Measurements from ENCODE around the gene SORCS2.

DNA sequence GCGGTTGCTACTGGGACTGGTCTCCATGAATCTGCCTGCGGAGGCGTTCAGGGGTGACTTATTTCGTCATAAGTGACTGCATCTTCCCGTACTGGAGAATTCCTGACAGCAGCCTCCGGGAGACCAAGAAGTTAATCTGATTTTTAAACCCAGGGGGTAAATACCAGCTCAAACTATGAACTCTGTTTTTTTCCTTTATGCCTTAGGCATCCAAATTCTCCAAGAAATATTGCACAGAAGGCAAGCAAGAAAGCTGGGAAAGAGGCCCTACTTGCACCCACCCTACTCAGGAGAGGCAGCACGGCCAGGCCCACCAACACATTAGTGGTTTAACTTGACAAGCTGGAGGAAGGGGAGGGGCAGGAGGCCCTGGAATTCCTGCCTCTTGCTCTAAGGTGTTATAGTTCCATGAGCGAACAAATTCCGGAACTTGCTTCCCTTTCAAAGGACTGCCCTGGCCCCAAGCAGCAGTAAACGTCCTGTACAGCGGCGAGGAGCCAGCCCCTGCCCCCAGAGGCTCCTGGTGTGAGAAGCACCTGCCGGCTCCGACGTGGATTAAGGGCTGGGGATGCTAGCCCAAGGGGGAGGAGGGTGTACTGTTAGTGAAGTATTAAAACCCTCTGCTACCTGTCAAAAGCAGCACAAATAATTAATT, 570.2 kb downstream of the SORCS2 start:
- TF ChIP-seq POLR2A (IDR thresholded peaks at IDR 0.05) = no peak
- TF ChIP-seq, protein P1, sequence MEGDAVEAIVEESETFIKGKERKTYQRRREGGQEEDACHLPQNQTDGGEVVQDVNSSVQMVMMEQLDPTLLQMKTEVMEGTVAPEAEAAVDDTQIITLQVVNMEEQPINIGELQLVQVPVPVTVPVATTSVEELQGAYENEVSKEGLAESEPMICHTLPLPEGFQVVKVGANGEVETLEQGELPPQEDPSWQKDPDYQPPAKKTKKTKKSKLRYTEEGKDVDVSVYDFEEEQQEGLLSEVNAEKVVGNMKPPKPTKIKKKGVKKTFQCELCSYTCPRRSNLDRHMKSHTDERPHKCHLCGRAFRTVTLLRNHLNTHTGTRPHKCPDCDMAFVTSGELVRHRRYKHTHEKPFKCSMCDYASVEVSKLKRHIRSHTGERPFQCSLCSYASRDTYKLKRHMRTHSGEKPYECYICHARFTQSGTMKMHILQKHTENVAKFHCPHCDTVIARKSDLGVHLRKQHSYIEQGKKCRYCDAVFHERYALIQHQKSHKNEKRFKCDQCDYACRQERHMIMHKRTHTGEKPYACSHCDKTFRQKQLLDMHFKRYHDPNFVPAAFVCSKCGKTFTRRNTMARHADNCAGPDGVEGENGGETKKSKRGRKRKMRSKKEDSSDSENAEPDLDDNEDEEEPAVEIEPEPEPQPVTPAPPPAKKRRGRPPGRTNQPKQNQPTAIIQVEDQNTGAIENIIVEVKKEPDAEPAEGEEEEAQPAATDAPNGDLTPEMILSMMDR (IDR thresholded peaks at IDR 0.05) = no peak
